Hair follicle dermal papilla cell (primary cell): ENCODE measurements around the gene CDNF. TPM values are rescaled to one million over a fixed set of nuclear protein-coding genes. Genes with fewer than 3 reads are reported as not detected.

Experiments used
- total RNA-seq: library from RNA; depleted of rRNA; stranded (reverse); fragments of >200 nt; gene quantifications from 2 replicates; pipeline ENCODE4 v1.2.3, GENCODE V29; 2012

The CDNF gene
- total RNA-seq: 0.24 and 1.9 TPM in 2 replicates

DNA sequence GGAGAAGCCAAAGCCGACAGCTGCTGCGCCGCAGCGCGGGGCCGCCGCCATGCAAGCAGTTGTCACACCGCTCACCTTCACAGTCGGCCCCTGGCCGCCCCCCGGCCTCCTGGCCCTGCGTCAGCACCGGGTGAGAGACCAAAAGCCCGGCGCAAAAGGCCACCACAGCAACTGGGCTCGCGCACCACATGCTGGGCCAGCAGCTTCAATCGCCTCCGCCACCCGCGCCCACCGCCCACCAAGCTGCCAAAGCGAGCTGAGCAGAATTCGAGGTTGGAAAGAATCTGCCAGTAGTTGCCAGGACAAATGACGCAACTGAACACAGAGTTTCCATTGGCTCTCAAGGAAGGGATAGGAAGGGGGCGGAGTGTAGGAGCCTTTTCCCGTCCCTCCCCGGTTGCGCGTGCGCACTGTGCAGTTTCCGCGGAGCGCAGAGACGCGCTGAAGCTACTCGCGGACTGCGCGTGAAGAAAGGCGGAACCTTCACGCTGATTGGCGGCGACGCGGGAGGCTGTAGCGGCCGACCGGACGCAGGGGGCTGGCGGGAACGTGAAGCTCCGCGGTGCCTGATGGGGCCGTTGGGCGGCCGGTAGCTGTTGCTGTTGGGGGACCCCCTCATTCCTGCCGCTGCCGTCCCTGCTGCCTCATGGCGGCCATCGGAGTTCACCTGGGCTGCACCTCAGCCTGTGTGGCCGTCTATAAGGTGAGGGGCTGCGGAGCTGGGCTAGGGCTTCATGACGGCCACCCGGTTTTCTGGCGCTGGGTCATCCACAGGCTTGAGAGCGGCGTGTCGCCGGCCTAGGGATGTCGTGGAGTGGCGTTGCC, at the start of gene CDNF, which contains the start of the genes HSPA14 and MSANTD7:
Gene CDNF, minus strand, starts transcription at position 281 of the 825 bp plus-strand sequence. Its CDS starts 91 bp downstream, at position 190.
Gene HSPA14, plus strand, starts transcription at position 550 of the 825 bp plus-strand sequence. Its CDS starts 97 bp downstream, at position 647.
Gene MSANTD7, plus strand, starts transcription at position 550 of the 825 bp plus-strand sequence. CDS start 3,979 bp downstream, outside the sequence.

DNA sequence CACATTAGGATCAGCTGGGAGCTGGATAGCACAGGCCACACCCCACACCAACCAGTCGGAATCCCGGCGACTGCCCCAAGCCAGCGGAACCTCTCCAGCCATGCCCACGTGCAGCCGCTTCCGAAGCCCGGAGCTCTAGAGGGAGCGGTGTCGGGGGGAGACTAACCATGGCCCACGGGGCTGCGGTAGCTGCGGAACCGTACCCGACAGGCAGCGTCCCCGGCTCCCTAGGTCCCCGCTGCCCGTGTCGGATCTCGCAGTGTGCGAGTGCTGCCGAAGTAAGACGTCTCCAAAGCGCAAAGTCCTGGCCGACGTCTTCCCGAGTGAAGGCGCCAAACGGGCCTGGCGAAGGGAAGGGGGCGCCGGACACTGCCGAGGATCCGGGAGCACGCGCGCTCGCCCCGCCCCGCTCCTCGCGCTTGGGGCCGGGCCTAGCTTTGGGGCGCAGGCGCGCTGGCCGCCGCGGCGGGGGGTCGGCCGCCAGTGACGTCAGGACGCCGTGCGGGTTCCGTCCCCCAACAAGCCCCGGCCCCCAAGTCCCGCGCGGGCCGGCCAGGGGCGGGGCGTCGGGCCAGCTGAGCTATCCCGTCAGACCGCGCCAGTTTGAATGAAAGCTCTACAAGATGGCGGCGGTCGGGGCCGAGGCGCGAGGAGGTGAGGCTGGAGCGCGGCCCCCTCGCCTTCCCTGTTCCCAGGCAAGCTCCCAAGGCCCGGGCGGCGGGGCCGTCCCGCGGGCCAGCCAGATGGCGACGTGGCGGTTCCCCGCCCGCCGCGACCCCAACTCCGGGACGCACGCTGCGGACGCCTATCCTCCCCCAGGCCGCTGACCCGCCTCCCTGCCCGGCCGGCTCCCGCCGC, 40.7 kb upstream of the CDNF start, which contains the start of gene SUV39H2:
Gene SUV39H2, plus strand, starts transcription at position 601 of the 858 bp plus-strand sequence. Its CDS starts 23 bp downstream, at position 624.

DNA sequence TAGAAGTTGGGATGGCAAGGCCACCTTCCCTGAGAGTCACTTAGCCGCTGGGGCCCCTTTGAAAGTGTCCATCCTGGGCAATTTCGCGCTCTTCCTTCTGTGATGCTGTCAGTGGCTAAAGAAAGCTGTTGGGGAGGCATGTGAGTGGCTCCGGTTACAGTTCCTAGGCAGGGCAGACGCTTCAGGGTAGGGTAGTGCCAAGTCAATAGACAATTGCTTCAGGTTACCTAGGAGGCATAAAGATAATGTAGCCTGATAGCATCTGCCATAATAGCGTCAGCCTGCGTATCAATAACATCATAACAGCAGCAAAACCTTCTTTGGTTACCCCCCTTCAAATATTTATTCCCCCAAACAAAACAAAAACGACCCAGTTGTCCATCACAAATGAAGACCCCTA, 63.0 kb downstream of the CDNF start, which contains the start of gene FAM107B:
Gene FAM107B, minus strand, starts transcription at position 101 of the 400 bp plus-strand sequence. CDS start 234 bp downstream, outside the sequence.

Other genes with a start within 250 kb of the CDNF start
- gene FAM107B, start 63.1 kb downstream of the CDNF start, total RNA-seq: 2.3 and 5.4 TPM in 2 replicates
- 6.8 and 9.0 TPM in 2 replicates for gene HSPA14, start 269 bp upstream of the CDNF start, total RNA-seq
- 12.9 and 13.6 TPM in 2 replicates for gene MSANTD7, start 269 bp upstream of the CDNF start, total RNA-seq
- 6.8 and 8.6 TPM in 2 replicates for gene SUV39H2, start 40.8 kb upstream of the CDNF start, total RNA-seq
- gene DCLRE1C, start 116.1 kb upstream of the CDNF start, total RNA-seq: 15.1 and 18.6 TPM in 2 replicates
- gene MEIG1, start 121.4 kb upstream of the CDNF start, total RNA-seq: not detected in 2 replicates
- gene OLAH, start 205.9 kb upstream of the CDNF start, total RNA-seq: not detected in 2 replicates